Measurements from ENCODE around the gene PLXNA4. TPM values are rescaled to one million over a fixed set of nuclear protein-coding genes. Genes with fewer than 3 reads are reported as not detected.

Gene PLXNA4
- polyA plus RNA-seq, 3 donors: 14.2 to 15.0 (median 14.6) TPM

DNA sequence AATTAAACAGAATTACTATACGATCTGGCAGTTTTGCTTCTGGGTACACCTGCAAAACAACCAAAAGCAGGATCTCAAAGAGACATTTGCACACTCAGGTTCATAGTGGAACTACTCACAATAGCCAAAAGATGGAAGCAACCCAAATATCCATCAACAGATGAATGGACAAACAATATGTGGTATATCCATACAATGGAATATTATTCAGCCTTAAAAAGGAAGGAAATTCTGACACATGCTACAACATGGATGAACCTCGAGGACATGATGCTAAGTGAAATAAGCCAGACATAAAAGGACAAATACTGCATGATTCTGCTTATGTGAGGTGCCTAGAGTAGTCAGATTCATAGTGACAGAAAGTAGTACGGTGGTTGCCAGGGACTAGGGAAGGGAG, 330.7 kb downstream of the PLXNA4 start:
- no peak for DNase-seq

DNA sequence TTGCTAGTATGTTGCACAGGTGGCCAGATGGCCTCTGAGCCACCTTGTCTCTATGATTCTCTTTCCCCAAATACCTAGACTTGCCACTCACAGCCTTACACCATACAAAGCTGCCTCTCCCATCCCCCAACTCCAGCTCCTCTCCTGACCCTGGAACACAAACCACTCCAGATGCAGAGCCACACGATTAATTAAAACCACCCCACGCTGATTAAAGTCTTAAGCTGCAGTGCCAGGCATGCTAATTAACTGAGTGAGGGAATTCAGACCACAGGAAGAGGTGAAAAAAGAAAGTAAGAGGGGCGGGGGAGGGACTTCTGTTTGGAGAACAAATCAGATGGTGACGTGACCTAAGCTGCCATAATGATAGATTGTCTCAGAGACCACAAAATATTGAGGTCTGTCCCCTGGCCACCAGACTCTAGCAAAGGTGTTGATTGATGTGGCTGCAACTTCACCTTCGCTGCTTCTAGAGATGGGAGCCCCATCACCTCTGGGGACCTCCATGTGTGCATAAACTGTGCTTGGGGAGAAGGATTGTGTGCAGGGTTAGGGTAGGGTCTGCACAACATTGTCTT, 331.3 kb downstream of the PLXNA4 start:
- no peak for DNase-seq

DNA sequence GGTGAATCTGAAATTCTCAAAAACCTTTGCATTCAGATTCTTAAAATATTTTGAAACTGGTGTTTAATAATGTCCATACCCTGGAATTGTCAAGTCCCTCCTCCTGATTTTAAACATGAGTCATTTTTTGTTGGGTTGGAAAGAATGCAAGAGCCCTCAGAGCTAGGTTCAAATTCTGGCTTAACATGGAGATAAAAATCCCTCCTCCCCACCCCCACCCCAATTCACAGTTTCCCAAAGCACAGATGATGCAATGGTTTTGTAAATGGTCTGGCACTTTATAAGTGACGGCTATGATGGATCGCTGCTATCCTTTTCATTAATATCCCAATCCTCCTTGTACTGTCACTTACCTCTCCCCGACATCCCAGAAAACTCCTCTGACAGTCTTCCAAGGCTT, 332.8 kb downstream of the PLXNA4 start:
- DNase-seq: no peak

DNA sequence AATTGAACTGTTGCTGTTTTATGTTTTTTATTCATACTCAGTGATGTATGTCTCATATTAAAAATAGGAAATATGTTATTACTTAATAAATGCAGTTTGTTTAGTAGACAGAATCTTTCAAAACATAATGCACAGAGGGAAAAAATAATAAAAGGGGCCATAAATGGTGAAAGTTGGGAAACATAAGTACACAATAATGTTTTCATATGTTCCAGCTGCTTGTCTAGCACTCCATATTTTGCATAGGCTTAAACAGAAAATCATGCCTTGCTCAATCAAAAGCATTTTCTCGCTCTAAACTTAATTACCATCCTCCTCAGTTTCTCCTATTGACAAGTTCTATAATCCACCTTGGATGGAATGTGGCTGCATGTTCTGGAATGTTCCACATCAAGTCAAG, 333.2 kb downstream of the PLXNA4 start:
- DNase-seq: no peak

DNA sequence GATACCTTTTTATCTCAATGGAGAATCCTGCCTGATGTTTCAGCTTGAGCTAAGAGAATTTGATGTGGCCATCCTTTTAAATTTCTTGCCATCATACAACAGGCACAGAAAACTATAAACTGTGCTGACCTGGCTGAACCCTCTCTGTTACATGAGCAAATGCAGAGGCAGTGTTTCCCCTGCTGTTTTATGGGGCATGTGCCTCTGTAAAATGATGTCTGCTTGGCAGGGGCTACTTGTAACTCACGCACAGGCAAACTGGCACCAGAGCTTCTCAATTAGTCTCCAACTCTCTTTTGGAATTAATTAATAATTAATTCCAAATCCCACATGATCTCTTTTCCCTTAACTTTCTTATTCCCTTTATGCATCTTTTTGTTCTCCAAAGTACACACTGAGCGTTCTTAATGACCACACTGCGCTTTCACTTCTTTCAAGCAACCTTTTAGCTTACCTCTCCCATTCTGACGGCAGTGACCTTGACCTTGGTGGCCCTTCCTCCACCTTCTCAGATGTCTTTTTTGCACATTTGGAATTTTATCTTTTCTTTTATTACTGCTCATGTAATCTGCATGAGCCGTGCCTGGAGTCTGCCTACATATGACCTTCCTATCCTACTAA, 334.0 kb downstream of the PLXNA4 start:
- no peak for DNase-seq

DNA sequence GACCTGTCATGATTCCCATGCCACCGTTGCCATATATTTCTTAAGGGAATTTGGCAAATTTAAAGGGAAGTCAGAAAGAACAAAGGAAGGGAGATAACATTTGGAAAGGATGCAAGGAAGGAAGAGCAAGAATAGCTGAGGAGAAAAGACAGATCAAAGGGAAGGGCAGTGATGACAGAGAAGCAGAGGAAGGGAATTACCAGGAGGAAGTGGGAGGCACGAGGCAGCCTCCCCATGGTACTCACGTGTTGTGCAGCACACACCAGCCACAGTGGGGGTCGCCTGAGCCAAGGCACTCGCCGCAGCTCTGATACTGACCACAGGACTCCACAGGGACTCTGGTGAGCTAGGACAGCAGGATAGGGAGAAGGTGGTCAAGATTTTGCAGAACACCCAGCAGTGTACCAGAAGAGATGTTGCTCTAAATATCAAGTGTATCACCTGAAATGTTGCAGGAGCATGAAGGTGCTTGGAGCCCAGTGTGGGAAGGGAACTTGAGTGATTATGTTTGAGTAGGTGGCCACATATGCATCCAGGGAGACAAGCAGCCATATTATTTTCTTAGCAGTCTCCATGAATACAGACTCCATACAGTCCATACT, 335.3 kb downstream of the PLXNA4 start:
- DNase-seq: no peak

DNA sequence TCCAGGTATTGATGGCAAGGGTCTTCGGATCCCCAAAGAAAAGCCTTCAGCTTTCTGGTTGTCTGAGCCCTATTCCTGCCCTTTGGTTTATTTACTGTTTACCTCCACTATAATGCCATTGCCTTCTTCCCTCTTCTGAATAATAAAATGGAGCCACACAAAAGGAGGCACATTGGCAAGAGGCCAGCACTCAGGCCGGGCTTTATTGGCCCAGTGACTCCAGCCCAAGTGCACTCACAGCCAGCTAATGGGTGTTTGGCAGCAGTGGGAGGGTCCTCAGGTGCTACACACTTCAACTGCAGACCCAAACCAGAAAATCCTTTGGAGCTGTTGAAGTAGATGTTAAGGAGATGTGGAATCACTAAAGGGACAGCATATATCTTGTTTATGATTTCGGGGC, 336.0 kb downstream of the PLXNA4 start:
- no peak for DNase-seq

DNA sequence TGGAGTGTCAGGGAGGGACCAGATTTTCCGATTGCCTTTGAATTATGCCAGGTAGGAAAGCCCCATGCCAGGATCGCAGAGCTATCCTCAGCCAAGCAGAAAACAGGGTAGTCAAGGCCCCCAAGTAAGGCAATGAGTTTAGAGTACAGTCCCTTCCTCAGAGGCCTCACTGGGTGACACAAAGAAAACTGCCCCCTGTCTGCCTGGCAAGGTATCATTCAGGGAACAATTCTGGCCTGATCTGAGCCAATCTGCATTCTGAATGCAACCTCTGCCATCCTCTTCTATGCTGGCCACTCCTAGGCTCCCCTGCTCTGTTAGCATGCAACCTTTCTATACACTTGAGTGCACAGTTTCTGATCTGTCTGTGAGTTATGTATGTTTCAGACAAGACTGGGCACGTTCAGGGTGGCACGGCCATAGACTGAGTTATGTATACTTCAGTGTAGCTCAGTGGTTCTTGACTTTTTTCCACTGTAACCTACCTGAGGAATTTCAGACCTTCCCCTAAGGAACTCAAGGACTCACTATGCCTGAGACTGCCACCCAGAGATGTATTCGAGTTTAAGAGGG, 336.8 kb downstream of the PLXNA4 start:
- DNase-seq: no peak

DNA sequence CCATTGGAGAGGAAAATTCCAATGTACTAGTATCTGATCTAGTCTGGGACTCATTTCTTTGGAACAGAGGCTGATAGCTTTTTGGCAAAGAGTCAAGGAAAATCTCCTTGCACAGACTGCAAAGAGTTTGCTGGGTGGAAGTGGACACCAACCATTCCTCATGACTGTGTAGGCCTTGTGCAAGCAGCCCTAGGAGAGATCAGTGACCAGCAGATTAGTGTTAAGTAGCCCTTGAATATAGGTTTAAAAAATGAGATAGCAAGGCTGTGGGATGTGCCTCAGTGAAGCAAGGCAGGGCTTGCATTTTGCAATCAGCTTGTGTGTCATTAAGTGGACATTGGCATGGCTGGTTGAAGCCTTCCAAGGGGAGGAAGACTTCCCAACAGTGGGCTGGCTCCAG, 341.6 kb downstream of the PLXNA4 start:
- DNase-seq: no peak

DNA sequence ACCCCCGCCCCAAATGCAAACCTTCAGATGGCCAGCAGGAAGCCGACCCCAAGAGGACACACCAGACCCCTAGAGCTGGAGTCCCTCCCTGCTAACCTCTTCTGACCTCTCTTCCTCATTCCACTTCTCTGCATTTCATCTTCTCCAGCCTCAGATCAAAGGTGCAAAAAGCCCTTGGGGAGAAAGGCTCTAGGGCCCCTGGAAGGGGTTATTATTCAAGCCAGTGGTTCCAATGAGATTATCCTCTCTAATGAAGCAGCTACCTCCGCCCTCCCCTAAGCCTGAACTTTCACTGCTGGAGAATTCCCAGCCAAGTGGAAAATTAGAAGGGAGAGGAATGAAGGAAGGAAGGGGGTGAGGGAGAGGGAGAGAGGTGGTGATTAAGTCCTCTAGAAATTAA, 343.9 kb downstream of the PLXNA4 start:
- peak; percentile 48 for DNase-seq

DNA sequence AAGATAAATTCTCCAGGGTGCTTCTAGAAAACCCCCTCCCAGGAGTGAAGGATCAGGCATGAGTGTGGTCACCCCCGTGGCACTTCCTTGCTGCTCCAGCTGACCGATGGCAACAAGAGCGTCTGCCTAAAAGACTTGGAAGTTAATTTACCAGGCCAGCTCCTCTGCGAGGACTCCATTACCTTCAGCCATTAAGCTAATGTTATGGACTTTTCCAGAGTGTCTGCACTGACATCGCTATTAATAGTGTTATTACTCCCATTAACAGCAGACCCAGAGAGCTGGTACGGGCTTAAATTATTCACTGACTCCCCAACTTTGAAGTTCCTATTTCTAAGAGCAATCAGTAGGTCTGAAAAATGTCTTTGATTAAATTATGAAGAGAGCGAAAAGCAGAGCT, 345.8 kb downstream of the PLXNA4 start:
- DNase-seq: no peak

DNA sequence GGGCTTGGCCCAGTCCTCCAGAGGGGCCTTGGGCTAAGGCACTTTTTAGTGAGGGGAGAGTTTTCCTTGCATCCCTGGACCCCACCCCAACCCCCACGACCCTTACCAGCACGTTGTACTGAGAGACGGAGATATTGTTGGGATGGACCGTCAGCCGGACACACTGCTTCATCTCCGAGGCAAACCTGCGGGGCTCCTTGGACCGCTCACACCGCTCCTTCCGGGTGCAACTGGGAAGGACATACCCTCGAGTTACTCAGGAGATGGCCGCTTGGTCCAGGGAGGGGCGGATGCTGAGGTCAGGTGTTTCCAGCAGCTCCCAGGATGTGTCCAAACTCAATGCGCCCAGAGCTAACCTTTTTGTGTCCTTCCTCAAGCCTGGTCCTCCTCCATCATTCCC, 348.0 kb downstream of the PLXNA4 start:
- no peak for DNase-seq

DNA sequence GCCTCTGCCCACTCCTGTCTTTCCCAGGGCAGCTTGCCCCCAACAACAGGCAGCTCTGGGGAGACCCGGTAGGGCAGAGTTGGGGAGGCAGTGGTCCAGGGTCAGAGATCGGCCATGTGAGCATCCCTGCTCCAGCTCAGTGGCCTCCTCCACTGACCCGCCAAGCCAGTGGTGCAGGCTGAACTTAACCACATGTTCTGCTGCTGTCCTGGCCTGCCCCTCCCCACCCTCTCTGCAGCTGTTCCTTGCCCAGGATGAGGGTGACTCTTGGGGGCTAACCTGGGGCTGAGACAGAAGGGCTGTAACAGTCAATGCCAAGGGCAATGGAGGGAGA, 349.3 kb downstream of the PLXNA4 start:
- no peak for DNase-seq

DNA sequence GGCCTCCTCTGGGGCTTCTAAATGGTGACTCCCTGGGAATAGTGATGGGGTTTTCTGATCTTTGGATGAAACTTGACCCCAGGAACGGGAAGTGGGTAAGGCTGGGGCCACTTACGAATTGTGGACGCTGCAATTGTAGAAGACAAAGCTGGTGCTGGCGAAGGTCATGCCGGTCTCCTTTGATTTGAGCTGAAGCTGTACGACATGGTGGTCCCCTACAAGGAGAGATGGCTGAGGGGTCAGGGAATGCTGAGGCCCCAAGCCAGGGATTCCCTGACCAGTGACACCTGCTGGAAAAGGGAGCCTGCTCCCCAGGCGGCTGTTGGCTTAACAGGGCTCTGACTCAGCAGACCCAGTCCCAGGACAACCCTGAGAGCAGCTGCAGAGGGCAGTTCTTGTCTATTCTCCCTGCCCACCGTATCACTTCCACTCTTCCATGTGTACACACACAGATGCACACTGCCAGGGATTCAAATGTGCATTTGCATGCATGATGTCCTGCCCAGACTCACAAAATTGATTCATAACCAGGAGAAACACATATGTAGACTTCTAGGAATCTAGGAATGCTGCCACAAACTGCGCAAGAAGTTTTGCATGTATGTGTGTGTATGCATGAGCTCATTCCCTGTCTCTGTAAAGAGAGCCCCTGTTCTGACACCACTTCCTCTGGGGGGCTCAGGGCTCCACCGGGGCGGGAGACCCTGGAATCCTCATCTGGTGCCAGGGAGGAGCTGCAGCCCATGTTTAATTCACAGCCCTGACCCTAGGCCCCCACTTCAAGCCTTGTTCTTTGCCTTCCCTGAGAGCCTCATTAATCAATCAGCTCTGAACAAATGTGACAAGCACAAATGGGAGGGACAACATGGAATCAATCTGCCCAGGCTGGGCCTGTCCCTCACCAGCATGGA, 350.0 kb downstream of the PLXNA4 start:
- DNase-seq: no peak

DNA sequence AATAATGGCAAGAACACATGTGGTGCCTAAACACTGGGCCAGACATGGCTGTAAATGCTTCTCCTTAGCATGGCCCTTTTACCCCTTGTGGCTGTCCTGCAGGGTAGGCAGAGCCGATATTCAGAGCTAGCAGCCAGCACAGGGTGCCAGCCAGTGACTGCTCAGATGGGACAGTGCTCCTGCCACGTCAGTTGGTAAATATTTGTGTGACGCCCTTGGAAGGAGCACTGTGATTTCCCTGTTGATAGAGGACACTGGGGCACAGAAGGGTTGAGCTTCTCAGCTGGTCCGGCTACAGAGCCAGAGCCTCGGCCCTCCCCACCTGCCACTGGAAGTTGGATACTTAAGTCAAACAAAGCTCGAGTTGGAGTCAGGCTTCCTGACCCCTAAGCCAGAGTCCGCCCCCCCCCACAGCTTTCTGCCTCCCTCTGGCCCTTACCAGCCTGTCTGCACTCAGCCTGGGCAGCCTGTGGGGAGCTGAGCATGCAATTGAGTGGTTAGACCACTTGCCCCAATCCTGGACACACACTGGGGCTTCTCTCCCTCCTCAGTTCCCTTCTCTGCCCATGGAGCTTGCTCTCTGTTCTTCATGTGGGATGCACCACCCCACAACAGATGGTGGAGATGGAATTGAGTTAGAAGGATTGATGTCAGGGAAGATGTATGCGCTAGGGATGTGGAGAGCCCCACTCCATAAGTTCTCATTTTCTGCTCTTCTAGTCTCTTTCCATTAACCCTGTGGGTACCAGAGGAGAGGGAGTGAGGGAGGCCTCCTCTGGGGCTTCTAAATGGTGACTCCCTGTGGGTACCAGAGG, 350.8 kb downstream of the PLXNA4 start:
- no peak for DNase-seq

DNA sequence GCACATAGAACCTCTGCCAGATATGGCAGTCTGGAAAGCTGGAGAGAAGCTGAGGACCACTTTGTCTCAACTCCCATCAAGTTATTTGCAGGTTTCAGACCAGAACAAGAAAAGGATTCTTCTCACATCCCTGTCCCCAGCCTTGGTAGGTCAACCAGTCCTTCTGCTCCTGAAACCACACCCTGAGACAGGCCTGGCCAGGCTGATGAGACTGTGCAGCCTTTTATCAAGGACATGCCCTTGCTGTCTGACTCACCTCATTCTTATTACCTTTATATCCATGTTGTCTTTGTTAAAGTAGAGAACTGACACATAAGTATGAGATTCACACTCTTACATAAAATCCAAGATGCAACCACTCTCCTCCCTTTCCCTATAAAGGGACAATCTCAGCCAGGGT, 354.9 kb downstream of the PLXNA4 start:
- DNase-seq: no peak

DNA sequence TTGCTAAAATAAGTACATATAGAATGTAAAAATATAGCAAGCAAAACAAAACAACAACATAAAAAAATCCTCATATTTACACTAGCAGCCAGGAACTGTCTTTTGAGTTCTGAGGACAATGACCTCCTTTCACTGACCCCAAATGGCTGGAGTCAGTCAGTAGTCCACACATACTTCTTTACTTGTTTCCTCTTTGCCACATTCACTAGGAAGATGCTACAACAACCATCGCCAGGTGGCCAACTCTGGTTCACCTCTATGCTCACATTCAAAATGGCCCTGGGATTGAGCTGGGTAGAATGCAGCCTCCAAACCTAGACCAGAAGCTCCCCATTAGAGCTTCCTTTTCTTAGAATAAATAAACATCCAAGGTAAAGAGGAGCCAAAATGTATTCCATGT, 356.2 kb downstream of the PLXNA4 start:
- no peak for DNase-seq

DNA sequence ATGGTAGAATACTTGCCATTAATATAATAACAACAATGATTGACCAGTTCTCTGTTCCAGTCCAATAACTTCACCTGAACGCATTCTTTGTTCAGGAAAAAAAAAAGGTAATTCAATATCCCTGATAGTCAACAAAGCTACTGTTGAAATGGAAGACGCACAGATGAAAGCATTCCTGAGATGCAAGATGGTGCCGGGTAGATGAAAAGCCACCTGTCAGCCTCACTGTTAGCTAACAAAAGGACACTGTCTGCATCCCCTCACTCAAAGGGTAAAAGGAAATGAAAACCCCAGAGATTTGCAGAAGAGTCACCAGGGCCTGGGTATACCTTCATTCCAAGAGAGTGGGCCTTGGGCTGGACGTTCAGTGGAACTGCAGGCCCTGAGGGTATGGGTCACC, 357.4 kb downstream of the PLXNA4 start:
- no peak for DNase-seq

DNA sequence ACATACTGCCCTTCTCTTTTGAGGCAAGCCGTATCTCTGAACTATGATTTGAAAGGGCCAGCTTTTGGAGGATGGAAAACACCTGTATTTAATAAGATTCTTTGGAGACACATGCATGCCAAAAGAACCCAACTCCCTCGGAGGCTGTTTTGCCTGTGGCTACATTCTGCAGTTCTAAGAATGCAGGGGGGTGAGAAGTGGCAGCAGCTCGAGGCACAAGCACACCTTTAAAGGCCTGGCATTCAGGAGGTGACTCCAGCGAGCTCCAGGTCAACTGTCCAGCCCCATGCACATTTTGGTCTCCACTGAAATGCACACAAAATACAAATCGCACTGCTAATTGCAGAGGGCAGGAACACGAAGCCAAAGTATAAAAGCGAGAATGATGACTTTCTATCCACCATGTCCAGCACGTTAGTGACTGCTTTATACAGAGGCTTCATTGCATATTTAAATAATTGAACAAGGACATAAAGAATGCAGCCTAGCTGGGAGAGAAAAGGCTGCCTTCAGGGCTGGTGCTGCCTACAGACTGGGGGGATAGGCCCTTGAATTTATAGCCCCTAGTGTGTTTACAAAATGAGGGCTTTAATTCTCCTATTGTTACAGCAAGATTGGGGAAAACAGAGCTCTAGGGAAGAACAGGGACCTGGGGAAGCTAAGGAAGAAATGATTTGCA, 359.3 kb downstream of the PLXNA4 start:
- DNase-seq: no peak

DNA sequence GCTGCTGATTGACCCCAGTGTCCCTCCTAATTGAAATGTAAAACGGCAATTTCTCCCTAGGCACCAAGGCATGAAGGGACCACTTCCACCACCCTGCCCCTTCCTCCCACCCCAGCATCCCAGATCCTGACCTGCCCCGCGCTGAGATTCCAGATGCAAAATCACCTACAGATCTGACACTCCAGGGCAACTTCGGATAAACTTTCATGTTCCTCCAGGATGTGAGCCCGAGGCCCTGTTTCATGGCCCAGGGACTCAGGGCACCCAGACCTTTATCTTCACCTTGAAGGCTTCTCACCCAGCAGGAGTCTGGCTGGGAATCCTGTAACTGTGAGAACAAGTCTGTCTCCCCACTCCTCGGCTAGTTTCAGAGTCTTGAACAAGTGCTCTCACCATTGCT, 361.8 kb downstream of the PLXNA4 start:
- DNase-seq: no peak

DNA sequence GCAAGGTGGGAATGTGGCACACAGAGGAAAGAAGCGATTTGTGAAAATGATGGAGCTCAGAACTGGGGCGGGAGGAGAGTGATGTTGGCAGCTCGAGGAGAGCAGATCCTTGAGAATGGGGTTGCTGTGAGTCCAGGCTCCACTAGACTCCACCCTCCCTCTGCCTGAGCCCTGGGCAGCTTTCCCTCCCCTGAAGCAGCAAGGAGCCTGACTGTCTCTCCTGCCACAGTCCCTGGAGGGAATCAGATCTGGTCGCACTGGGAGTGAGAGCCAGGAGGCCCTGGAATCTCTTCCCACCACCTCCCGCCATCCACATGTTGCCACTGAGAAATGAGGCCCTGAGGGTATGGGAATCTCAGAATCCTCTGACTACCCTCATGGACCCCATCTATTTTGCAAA, 362.7 kb downstream of the PLXNA4 start:
- no peak for DNase-seq
